ENCODE measurements around the gene TMEM204.

Gene TMEM204

GRCh38 chr16:1533443-1533951 lies at the start of gene TMEM204:
TMEM204 (plus strand) TSS chr16:1533666; CDS start chr16:1534276, 610 bp downstream.
- DNase-seq, result no peak

DNA sequence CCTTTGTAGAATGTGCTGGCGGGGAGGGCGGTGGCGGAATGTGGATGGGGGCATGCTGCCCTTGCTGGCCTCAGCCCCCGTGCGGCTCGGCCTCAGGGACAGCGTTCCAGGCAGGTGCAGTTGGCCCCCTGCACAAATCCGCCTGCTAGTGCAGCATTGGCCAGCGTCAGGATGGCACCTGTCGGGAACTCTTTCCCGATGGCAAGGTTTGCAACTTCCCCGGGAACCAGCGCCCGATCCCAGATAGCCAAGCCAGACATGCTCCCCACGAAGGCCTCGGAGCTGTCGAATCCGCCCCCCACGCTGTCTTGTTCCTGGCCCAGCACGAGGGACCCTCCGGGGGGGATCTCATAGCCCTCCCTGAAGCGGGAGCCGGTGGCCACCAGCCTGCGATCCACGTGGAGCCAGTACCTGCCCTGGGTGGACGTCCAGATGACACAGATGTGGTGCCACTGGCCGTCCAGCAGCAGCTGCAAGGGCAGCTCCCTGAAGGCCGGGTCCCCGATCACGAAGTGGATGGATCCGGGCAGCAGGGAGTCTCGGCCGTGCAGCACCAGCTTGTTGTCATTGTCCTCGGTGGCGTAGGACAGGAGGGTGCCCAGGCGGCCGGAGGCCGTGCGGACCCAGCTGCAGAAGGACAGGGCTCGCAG lies 47.5 kb upstream of the TMEM204 start:
- no peak for DNase-seq

DNA sequence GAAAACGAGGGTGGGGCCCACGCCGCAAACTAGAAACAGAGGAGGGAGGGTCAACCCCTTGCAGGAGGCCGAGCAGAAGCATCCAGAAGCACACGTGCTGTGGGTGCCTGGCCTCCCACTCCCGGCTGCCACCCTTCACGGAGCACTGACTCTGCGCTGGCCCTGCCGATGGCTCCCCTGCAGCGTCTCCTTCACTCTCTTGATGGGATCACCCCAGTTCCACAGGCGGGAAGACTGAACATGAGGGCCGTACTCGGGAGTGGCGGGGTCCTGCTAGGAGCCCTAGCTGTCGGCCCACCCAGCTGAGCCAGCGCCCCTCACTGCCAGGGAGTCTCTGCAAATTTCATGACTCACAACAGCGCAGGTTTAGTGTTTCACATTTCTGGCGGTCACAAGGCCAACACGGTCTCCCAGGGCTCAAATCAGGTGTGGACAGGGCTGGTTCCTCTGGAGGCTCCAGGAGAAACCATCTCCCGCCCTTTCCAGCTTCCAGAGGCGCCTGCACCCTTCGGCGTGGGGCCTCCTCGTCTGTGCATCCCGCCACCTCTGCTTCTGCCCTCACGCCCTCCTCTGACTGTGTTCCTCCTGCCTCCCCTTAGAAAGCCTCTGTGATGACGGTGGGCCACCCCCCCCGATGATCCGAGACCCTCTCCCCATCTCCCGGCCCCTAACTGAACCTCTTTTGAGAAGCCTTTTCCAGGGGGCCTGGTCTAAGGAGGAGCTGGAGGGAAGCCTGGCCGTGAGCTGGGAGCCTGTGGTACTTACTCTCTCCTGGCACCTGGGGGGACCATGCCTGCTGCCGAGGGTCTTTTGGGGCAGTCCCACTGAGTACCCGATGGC lies 46.7 kb upstream of the TMEM204 start:
- DNase-seq, result no peak

- DNase-seq, result no peak
These were observed 45.9 kb upstream of the TMEM204 start for GRCh38 chr16:1487395-1488053.

- no peak for DNase-seq
These were observed 45.3 kb upstream of the TMEM204 start for GRCh38 chr16:1488054-1488601.

GRCh38 chr16:1488619-1489018 lies 44.8 kb upstream of the TMEM204 start, which contains the start of gene PTX4:
PTX4 (minus strand) TSS chr16:1488944; CDS start chr16:1488909, 35 bp downstream.
- no peak for DNase-seq

DNA sequence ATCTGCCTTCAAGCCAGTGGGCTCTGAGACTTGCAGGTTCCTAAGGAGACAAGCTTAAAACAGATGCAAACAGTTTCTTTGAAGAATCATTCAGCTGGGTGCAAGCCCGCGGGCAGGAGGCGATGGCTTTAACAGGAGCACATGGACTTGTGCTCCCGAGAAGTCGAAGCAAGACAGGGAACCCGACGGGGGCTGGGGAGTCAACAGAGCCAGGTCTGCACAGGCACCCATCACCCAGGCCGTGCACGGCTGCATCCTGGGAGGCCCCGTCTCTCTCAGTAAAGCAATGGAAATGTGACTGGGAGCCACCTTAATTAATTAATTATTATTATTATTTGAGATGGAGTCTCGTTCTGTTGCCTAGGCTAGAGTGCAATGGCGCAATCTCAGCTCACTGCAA lies 44.4 kb upstream of the TMEM204 start:
- no peak for DNase-seq

GRCh38 chr16:1491327-1491726 lies 42.1 kb upstream of the TMEM204 start:
- DNase-seq, result no peak

GRCh38 chr16:1492082-1492922 lies 41.2 kb upstream of the TMEM204 start:
- no peak for DNase-seq

DNA sequence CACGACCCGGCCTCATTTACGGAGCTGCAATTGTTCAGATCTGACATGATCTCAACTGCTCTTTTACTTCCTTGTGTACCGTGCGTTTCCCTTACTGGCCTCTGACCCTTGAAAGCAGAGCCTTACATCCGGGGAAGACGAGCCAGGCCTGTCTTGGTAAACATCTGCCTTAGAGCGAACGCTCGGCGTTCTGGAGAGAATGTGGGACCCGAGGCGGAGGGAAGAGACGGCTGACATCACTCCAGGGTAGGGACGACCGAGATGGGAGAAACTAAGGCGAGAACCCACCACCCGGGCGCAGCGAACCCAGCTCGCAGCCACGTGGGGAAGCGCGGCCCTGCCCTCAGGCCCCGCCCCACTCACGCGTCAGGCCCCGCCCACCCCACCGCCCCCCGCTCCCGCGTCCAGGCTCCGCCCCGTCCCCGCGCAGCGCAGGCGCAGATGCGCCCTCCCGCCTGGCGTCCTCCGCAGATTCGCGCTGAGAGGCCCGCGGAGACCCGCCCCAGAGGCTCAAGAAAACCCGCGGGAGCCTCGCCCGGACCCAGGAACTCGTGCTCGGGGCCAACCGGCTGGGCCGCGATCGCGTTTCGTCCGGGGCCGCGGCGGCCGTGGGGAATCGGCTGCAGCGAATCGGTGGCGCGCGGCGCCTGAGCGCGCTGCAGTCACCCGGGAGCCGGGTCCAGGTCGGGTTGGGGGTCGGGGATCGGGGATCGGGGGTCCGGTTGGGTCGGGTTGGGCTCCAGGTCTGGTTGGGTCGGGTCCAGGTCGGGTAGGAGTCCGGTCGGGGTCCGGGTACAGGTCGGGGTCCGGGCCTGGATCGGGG lies 40.3 kb upstream of the TMEM204 start, which contains the start of gene TELO2:
TSS of gene TELO2 (plus strand) at position 438 of the 823 bp plus-strand sequence. CDS start 922 bp downstream, outside the sequence.
- peak; percentile 48 to 88 (median 74) for DNase-seq

DNA sequence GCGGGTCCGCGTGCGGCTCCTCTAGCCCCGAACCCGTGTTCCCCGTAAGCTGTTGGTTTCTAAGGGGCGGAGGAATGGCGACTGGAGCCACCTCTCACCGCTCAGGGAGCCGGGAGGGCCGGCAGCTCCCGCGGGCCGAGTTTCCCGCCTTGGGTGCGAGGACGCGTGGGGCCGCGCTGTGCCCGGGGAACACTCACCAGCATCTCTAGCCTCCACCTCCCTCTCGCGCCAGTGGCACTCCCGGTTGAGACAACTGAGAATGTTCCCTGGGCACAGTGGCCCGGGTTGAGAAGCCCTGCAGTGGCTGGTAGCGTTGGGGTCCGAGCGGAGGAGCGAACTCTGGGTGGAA lies 39.7 kb upstream of the TMEM204 start:
- no peak for DNase-seq

GRCh38 chr16:1494129-1494640 lies 39.3 kb upstream of the TMEM204 start:
- peak in 2 of 14 donors; percentile 3 to 24 for DNase-seq

- no peak for DNase-seq
These were observed 38.8 kb upstream of the TMEM204 start for GRCh38 chr16:1494711-1495110.

GRCh38 chr16:1495211-1495888 lies 38.1 kb upstream of the TMEM204 start:
- DNase-seq, result no peak

- DNase-seq, result no peak
These were observed 37.6 kb upstream of the TMEM204 start for GRCh38 chr16:1495889-1496262.

DNA sequence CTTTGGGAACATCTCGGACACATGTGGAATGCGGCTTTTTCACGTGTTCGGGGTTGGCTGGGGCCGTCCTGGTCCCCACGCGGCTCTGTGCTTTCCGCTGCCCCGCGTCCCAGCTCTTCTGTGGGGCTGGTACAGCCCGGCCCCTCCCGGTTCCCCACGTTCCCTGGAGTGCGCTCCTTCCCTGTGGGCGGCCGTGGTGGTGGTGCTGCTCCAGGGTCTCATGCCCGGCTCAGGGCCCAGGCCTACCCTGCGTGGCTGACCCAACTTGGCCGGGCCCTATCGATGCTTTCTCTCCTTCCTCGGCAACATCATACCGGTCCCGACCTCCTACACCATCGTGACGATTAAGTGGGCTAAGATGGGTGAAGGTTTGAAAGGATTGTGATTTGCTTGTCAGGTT lies 37.0 kb upstream of the TMEM204 start:
- DNase-seq, result no peak

DNA sequence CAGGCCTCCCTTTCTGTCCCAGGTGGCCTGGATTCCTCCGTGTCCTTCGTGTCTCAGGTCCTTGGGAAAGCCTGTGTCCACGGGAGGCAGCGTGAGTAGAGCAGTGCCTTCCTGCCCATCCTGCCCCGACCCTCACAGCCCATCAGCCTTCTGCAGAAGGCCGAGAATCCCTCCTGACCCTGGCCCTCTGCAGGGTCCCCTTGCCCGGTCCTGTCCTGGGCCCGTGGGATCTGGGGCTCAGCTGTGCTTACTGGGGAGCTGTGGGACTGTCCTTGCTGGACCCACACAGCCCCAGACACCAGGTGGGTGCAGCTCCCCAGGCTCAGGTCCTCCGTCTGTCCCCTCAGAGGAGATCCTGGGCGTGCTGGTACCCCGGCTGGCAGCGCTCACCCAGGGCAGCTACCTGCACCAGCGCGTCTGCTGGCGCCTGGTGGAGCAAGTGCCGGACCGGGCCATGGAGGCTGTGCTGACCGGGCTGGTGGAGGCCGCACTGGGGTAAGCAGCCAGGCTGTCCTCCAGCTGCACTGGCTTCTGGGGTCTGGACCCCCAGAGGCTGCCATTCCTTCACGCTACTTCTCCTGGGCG lies 36.4 kb upstream of the TMEM204 start:
- DNase-seq, result no peak

- no peak for DNase-seq
These were observed 34.4 kb upstream of the TMEM204 start for GRCh38 chr16:1498899-1499676.

All from C1 segment of cervical spinal cord (tissue), 14 donors.